MG63 (cell line): ENCODE data around the gene BCL3. TPM values are rescaled to one million over a fixed set of nuclear protein-coding genes. Genes with fewer than 3 reads are reported as not detected.
A peak's percentile ranks its signal among the peaks of the same experiment; 100 is the strongest.
"Not testable (repeated sequence)": the region's sequence is repeated elsewhere in the genome, so short reads cannot be mapped to it uniquely, and the experiment has no call there.

ENCODE experiments used
- DNase-seq: peaks from one replicate; pipeline ENCODE4 v3.0.0-alpha.2; 2020
- H3K27me3 ChIP-seq: fragments of 250-450 bp; sonication (Bioruptor Pico); 2 replicates; pipeline ENCODE4 v1.5.1; 2020; ENCODE audit warnings: mild to moderate bottlenecking, moderate library complexity
- H3K36me3 ChIP-seq: fragments of 250-450 bp; sonication (Bioruptor Pico); 2 replicates; pipeline ENCODE4 v1.5.1; 2020; ENCODE audit warnings: mild to moderate bottlenecking, moderate library complexity
- H3K4me3 ChIP-seq: fragments of 250-450 bp; sonication (Bioruptor Pico); 2 replicates; pipeline ENCODE4 v1.5.1; 2020; ENCODE audit warnings: mild to moderate bottlenecking, moderate library complexity
- H3K9me3 ChIP-seq: fragments of 250-450 bp; sonication (Bioruptor Pico); 2 replicates; pipeline ENCODE4 v1.5.1; 2020; ENCODE audit warnings: mild to moderate bottlenecking, moderate library complexity
- total RNA-seq: library from RNA; depleted of rRNA; stranded (reverse); fragments of >200 nt; shearing (Covaris generic); gene quantifications from 2 replicates; pipeline ENCODE4 v1.2.3, GENCODE V29; 2014; ENCODE audit warnings: low replicate concordance

Gene BCL3
- total RNA-seq, 1 experiment from 2014 or later, result 3.6 TPM

DNA sequence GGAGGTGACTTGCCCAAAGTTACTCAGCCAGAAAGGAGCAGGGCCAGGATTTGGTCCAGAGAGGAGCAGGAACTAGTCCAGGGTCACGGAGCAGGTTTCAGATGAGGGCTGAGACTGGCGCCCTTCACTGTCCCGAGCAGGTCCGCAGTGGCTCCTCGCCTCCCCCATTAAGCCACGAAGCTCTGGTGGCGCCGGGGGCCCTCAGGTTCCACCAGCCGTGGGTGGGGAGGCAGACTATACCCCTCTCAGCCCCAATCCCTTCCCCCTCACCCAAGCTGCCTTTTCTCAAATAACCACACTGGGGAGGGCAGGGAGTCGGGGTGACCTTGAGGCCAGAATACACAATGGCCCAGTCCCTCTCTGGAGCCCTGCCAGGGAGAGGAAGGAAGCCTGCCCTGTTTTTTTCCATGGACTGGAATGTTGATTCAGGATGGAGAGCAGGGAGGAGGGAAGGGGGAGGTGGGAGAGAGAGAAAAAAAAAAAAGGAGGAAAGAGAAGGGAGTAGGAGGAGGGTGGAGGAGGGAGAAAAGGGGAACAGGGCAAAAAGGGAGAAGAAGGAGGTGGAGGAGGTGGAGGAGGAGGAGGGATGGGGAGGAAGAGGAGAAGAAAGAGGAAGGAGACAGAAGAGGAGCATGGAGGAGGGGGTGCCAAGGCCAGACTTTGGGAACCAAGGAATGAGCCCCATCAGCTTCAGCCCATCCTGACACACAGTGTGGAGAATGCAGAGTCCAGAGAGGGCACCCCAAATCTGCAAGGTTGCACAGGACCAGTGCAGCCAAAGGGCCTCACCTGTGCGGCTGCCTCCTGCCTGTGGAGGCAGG is 29.9 kb upstream of the BCL3 start:
- Histone ChIP-seq H3K27me3 (no peaks in the 10 kb centered on the region), H3K9me3 (0 out of 2 replicates have a peak, but pooled peaks cover 6% of the 10 kb centered on the region), H3K4me3 (no peak overlapping the region), H3K36me3 (no peaks in the 10 kb centered on the region)
- peak; percentile 22 for DNase-seq

DNA sequence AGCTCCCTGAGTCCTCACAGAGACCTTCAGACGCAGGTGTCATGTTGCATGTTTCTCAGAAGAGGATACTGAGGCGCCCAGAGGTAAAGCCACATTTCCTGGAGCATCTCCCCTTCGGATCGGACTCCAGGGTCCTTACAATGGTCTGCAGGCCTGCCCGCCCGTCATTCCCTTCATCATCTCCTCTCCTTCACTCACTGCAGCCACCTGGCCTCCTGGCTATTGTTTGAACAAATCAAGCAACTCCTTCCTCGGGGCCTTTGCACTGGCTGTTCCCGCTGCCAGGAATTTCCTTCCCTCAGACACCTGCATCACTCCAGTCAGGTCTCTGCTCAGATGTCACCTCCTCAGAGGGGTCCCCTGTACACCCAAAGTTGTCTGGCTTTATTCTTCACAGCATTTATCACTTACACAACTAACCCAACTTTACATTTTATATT is 29.2 kb upstream of the BCL3 start:
- H3K4me3 ChIP-seq, result no peak overlapping the region
- DNase-seq, result no peak
- H3K36me3 ChIP-seq, result no peaks in the 10 kb centered on the region
- 0 out of 2 replicates have a peak, but pooled peaks cover 6% of the 10 kb centered on the region for H3K9me3 ChIP-seq
- H3K27me3 ChIP-seq, result no peaks in the 10 kb centered on the region

DNA sequence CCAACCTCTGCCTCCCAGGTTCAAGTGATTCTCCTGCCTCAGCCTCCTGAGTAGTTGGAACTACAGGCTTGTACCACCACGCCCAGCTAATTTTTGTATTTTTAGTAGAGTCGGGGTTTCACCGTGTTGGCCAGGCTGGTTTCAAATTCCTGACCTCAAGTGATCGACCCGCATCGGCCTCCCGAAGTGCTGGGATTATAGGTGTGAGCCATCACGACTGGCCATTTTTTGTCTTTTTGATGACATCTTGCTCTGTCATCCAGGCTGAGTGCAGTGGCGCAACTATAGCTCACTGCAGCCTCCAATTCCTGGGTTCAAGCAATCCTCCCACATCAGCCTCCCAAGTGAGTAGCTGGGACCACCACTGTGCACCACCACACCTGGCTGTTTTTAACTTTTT is 28.1 kb upstream of the BCL3 start:
- not testable (repeated sequence) for H3K4me3 ChIP-seq, DNase-seq, H3K36me3 ChIP-seq, H3K9me3 ChIP-seq, H3K27me3 ChIP-seq

DNA sequence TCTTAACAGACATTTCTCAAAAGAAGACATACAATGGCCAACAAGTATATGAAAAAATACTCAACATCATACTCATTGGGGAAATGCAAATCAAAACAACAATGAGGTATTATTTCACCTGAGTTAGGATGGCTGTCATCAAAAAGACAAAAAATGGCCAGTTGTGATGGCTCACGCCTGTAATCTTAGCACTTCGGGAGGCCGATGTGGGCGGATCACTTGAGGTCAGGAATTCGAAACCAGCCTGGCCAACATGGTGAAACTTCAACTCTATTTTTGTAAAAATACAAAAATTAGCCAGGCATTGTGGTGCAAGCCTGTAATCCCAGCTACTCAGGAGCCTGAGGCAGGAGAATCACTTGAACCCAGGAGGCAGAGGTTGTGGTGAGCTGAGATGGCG is 27.6 kb upstream of the BCL3 start:
- Histone ChIP-seq H3K9me3 (no peaks in the 10 kb centered on the region), H3K4me3 (no peak overlapping the region), H3K36me3 (no peaks in the 10 kb centered on the region), H3K27me3 (no peaks in the 10 kb centered on the region)
- DNase-seq, result no peak

DNA sequence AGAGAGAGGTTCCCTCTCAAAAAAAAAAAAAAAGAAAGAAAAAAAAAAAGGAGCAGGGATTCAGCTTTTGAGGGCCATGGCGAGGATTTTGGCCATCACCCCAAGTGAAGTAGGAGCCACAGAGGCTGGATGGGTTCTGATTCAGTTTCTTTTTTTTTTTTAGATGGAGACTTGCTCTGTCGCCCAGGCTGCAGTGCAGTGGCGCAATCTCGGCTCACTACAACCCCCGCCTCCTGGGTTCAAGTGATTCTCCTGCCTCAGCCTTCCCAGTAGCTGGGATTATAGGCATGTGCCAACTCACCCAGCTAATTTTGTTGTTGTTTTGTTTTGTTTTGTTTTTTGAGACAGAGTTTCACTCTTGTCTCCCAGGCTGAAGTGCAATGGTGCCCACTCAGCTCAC is 27.1 kb upstream of the BCL3 start:
- H3K9me3 ChIP-seq, H3K27me3 ChIP-seq, DNase-seq: not testable (repeated sequence)

GRCh38 chr19:44722131-44723121 is 26.1 kb upstream of the BCL3 start:
- Histone ChIP-seq H3K4me3 (no peak overlapping the region), H3K9me3 (no peaks in the 10 kb centered on the region), H3K27me3 (no peaks in the 10 kb centered on the region), H3K36me3 (no peaks in the 10 kb centered on the region)
- DNase-seq, result no peak

More for the DNA sequence above, 27.1 kb upstream of the BCL3 start:
- H3K36me3 ChIP-seq, H3K4me3 ChIP-seq: not testable (repeated sequence)

DNA sequence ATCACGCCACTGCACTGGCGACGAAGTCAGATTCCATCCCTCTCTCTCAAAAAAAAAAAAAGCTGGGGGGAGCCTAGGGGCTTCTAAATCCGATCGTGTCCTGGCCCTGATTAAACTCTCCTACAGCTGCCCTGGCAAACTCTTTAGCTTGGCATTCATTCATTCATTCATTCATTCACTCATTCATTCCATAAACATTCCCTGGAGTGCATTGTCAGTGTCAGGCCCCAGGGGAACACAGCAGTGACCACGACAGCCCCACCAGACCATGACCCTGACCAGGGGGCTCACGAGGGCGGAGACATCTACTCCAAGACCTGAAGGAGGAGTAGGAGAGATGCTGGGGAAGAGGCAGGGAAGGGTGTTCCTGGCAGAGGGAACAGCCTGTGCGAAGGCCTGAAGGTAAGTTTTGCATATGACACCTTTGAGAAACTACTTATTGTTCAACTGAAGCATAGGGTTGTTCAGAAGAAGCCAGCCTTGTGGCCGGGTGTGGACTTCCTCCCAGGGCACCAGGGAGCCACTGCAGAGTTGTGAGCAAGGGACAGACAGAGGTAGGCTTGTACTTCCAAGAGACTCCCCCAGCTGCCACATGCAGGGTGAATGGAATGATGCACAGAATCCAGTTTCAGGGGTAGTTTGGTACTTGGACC is 25.1 kb upstream of the BCL3 start:
- no peaks in the 10 kb centered on the region for H3K36me3 ChIP-seq
- DNase-seq, result no peak
- H3K9me3 ChIP-seq, result no peaks in the 10 kb centered on the region
- no peaks in the 10 kb centered on the region for H3K27me3 ChIP-seq
- H3K4me3 ChIP-seq, result no peak overlapping the region

DNA sequence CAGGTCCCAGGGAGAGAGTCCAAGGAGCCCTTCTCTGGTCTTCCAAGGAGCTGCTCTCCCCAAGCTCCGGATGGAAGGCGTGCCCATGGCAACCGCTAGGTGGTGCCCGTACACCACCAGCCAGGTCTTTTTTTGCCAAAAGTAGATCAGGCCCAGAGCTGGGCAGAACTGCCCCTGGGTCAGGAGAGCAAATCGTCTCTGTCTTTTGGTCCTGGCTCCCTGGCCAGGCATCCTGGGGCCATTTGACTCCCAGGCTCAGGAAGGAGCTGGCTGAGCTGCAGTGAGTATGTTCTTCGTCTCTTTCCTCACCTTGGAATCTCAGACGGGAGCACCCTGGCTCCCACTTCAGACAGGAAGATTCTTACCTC is 24.6 kb upstream of the BCL3 start:
- Histone ChIP-seq H3K9me3 (no peaks in the 10 kb centered on the region), H3K36me3 (no peaks in the 10 kb centered on the region), H3K4me3 (no peak overlapping the region), H3K27me3 (no peaks in the 10 kb centered on the region)
- peak; percentile 84 for DNase-seq

DNA sequence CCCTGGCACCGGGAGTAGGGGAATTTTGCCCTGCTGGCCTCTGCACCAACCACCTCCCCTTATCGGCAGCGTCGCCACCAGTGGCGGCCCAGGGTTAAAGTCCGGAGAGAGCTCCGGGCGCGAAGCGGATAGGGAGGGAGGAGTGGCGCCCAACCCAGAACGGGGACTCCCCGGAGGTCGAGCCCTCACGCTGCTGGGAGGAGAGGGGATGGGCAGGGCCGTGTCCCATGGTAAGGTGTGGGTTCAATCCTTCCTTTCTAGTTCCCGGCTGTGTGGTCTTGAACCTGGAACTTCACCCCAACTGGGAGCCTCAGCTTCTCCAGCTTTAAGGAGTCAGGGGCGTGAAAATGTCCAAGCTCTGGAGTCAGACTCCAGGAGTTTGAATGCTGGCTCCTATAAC is 23.3 kb upstream of the BCL3 start:
- Histone ChIP-seq H3K4me3 (no peak overlapping the region), H3K9me3 (no peaks in the 10 kb centered on the region), H3K36me3 (no peaks in the 10 kb centered on the region), H3K27me3 (no peaks in the 10 kb centered on the region)
- DNase-seq, result no peak

DNA sequence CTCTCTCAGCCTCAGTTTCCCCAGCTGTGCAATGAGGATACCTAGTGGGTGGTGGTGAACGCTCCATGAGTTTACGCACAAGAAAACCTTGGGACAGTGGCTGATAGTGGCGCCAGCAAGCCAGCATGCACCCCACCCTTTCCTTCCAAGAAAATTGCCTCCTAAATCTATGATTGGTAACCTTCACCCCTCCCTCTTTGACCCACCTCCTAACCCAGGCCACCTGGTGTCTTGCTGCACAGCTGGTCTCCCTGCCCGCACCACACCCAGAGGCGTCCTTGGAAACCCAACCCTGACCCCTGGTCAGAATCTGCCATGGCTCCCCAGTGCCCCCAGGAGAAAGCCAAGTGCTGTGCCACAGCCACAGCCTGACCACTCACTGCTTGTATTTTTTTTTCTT is 22.8 kb upstream of the BCL3 start:
- no peak overlapping the region for H3K4me3 ChIP-seq
- H3K9me3 ChIP-seq, result no peaks in the 10 kb centered on the region
- H3K27me3 ChIP-seq, result no peaks in the 10 kb centered on the region
- no peak for DNase-seq
- H3K36me3 ChIP-seq, result no peaks in the 10 kb centered on the region

DNA sequence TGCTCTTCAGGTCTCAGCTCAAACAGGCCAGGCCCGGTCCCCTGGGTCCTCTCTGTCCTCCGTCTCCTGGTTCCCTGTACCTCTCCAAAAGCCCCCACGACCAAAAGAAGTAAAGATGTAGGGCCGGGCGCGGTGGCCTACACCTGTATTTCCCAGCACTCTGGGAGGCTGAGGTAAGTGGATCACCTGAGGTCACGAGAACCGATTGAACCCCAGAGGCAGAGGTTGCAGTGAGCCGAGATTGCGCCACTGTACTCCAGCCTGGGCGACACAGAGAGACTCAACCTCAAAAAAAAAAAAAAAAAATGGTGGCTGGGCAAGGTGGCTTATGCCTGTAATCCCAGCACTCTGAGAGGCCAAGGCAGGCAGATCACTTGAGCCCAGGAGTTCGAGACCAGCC is 22.0 kb upstream of the BCL3 start:
- no peak for DNase-seq
- H3K4me3 ChIP-seq, result no peak overlapping the region
- no peaks in the 10 kb centered on the region for H3K36me3 ChIP-seq
- H3K9me3 ChIP-seq, result no peaks in the 10 kb centered on the region
- H3K27me3 ChIP-seq, result no peaks in the 10 kb centered on the region

- Histone ChIP-seq H3K4me3 (no peak overlapping the region), H3K9me3 (no peaks in the 10 kb centered on the region), H3K36me3 (no peaks in the 10 kb centered on the region), H3K27me3 (no peaks in the 10 kb centered on the region)
- DNase-seq, result no peak
Measured at GRCh38 chr19:44728178-44728577, 20.3 kb upstream of the BCL3 start.

GRCh38 chr19:44729516-44730033 is 18.9 kb upstream of the BCL3 start:
- H3K4me3 ChIP-seq, result no peak overlapping the region
- no peaks in the 10 kb centered on the region for H3K27me3 ChIP-seq
- H3K9me3 ChIP-seq, result no peaks in the 10 kb centered on the region
- no peaks in the 10 kb centered on the region for H3K36me3 ChIP-seq
- DNase-seq, result no peak

DNA sequence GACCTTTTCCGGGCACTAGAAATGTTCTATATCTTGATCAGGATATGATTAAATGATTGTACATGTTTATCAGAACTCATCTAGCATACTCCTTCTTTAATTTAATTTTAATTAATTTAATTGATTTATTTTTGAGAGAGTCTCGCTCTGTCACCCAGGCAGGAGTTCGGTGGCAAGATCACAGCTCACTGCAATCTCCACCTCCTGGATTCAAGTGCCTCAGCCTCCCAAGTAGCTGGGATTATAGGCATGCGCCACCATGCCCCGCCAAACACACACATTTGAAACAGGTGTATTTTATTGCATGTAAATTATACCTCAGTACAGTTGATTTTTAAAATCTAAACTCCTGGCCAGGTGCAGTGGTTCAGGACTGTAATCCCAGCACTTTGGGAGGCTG is 17.4 kb upstream of the BCL3 start:
- H3K27me3 ChIP-seq, result no peaks in the 10 kb centered on the region
- no peak for DNase-seq

GRCh38 chr19:44731622-44732021 is 16.9 kb upstream of the BCL3 start:
- H3K36me3 ChIP-seq, result no peaks in the 10 kb centered on the region
- H3K4me3 ChIP-seq, result no peak overlapping the region
- no peaks in the 10 kb centered on the region for H3K9me3 ChIP-seq
- H3K27me3 ChIP-seq, result no peaks in the 10 kb centered on the region
- DNase-seq, result no peak

More for the DNA sequence above, 17.4 kb upstream of the BCL3 start:
- H3K9me3 ChIP-seq, result no peaks in the 10 kb centered on the region
- no peaks in the 10 kb centered on the region for H3K36me3 ChIP-seq
- H3K4me3 ChIP-seq, result no peak overlapping the region

DNA sequence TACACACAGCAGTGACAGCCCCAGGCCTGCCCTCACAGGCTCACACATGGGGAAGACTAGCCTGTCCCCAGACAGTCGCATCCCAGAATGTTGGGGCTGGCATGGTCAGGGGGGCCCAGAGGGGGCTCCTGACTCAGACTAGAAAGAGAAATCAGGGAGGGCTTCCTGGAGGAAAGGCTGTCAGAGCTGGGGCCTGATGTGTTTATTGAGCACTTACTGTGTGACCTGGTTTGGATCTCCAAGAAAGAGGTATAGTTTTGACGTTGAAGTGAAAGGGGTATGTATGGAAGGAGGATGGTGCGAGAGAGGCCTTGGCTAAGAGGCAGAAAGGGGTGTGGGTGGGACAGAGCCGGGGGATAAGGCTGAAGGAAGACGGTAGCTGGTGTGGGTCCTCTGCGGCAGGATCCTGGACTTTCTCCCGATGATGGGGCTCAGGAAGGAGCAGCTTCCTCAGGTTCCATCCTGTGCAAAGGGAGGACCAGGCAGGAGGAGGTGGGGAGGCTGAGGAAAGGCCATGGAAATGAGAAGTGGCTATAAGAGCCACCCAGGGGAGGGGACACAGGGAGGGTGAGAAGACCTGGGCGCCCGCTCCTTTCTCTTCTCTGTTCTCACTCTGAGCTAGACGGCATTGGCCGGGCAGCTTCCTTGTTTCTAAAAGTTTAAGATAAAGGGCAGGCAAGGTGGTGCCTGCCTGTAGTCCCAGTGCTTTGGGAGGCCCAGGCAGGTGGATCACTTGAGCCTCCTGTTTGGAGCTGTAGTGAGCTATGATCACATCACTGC is 16.1 kb upstream of the BCL3 start:
- no peaks in the 10 kb centered on the region for H3K27me3 ChIP-seq
- no peaks in the 10 kb centered on the region for H3K36me3 ChIP-seq
- no peak overlapping the region for H3K4me3 ChIP-seq
- no peak for DNase-seq
- no peaks in the 10 kb centered on the region for H3K9me3 ChIP-seq
